ENCODE measurements around the gene NOS2. TPM values are rescaled to one million over a fixed set of nuclear protein-coding genes. Genes with fewer than 3 reads are reported as not detected.
"Not testable (repeated sequence)": the region's sequence is repeated elsewhere in the genome, so short reads cannot be mapped to it uniquely, and the experiment has no call there.

Gene NOS2
- total RNA-seq, 1 donor from 2014 or later = not detected

- no peaks in the 10 kb centered on the region for H3K4me1 ChIP-seq
- no peaks in the 10 kb centered on the region for H3K9me3 ChIP-seq
- H3K27me3 ChIP-seq = no peaks in the 10 kb centered on the region
- H3K4me3 ChIP-seq = no peak overlapping the region
- no peaks in the 10 kb centered on the region for H3K36me3 ChIP-seq
- intact Hi-C loops (cut with DNase I) = loop anchor here (10.0 kb wide), 1 partner anchor 77 kb away; no protein-coding TSS in a partner anchor
- TF ChIP-seq CTCF (IDR thresholded peaks at IDR 0.05) (no peak), POLR2AphosphoS5 (IDR thresholded peaks at IDR 0.05; ENCODE audit: insufficient read depth in 1 of 2, low read depth in 1 of 2) (no peak), POLR2A (IDR thresholded peaks at IDR 0.05) (no peak)
- no peak overlapping the region for H3K27ac ChIP-seq
- peak in 1 of 2 donors; percentile 72 for DNase-seq (ENCODE audit: extremely low spot score in 2 of 2)
Observed at GRCh38 chr17:27741361-27741861, 58.9 kb downstream of the NOS2 start.

- not testable (repeated sequence) for H3K4me1 ChIP-seq, H3K27me3 ChIP-seq, H3K36me3 ChIP-seq, H3K27ac ChIP-seq, H3K9me3 ChIP-seq, H3K4me3 ChIP-seq
- intact Hi-C loops (cut with DNase I) = loop anchor here (10.0 kb wide), 1 partner anchor 76 kb away; no protein-coding TSS in a partner anchor
- DNase-seq (ENCODE audit: extremely low spot score in 2 of 2) = peak in 1 of 2 donors; percentile 43
Observed at GRCh38 chr17:27740541-27740940, 59.8 kb downstream of the NOS2 start.

- no peaks in the 10 kb centered on the region for H3K4me1 ChIP-seq
- H3K9me3 ChIP-seq = no peaks in the 10 kb centered on the region
- intact Hi-C loops (cut with DNase I) = no loop called here
- H3K4me3 ChIP-seq = no peak overlapping the region
- no peaks in the 10 kb centered on the region for H3K27me3 ChIP-seq
- H3K27ac ChIP-seq = no peak overlapping the region
- H3K36me3 ChIP-seq = no peaks in the 10 kb centered on the region
- no peak for DNase-seq (ENCODE audit: extremely low spot score in 2 of 2)
- no peak for TF ChIP-seq POLR2AphosphoS5 (IDR thresholded peaks at IDR 0.05; ENCODE audit: insufficient read depth in 1 of 2, low read depth in 1 of 2)
- no peak for TF ChIP-seq POLR2A (IDR thresholded peaks at IDR 0.05)
- no peak for TF ChIP-seq CTCF (IDR thresholded peaks at IDR 0.05)
Observed at GRCh38 chr17:27733773-27734172, 66.6 kb downstream of the NOS2 start.

GRCh38 chr17:27732746-27733145 is 67.6 kb downstream of the NOS2 start:
- H3K4me3 ChIP-seq; intact Hi-C loops (cut with DNase I); H3K27ac ChIP-seq; H3K4me1 ChIP-seq; H3K27me3 ChIP-seq; DNase-seq (ENCODE audit: extremely low spot score in 2 of 2); H3K36me3 ChIP-seq; H3K9me3 ChIP-seq: not testable (repeated sequence)

- H3K4me1 ChIP-seq; intact Hi-C loops (cut with DNase I); H3K36me3 ChIP-seq; DNase-seq (ENCODE audit: extremely low spot score in 2 of 2); H3K27me3 ChIP-seq; H3K27ac ChIP-seq; H3K9me3 ChIP-seq; H3K4me3 ChIP-seq: not testable (repeated sequence)
Observed at GRCh38 chr17:27725982-27726381, 74.3 kb downstream of the NOS2 start.

GRCh38 chr17:27721797-27722196 is 78.5 kb downstream of the NOS2 start:
- H3K27me3 ChIP-seq = no peaks in the 10 kb centered on the region
- TF ChIP-seq CTCF (IDR thresholded peaks at IDR 0.05) (no peak), POLR2A (IDR thresholded peaks at IDR 0.05) (no peak)
- H3K27ac ChIP-seq = no peak overlapping the region
- H3K4me3 ChIP-seq = no peak overlapping the region
- no peaks in the 10 kb centered on the region for H3K9me3 ChIP-seq
- H3K36me3 ChIP-seq = no peaks in the 10 kb centered on the region
- intact Hi-C loops (cut with DNase I) = no loop called here
- no peak for DNase-seq (ENCODE audit: extremely low spot score in 2 of 2)
- no peaks in the 10 kb centered on the region for H3K4me1 ChIP-seq

Small RNA genes within 50 kb of the gene (small RNA-seq; reads per million reads assigned to genes)
- gene AC130289.1 (not detected), gene AC130289.2 (not detected)

Other genes starting within 250 kb of the NOS2 start
- 34.9 TPM for gene LGALS9, start 169.3 kb downstream of the NOS2 start, total RNA-seq
- 4.2 TPM for gene LYRM9, start 92.8 kb upstream of the NOS2 start, total RNA-seq
- 13.3 TPM for gene NLK, start 242.1 kb upstream of the NOS2 start, total RNA-seq

Measured in vagina (tissue), 2 donors.